CD4-positive, alpha-beta T cell (primary cell): Measurements from ENCODE around the gene PDIA4. TPM values are rescaled to one million over a fixed set of nuclear protein-coding genes. Genes with fewer than 3 reads are reported as not detected.

Experiments used
- ATAC-seq: fragments of 200-7000 bp; cut with Tn5 transposase; one replicate; pipeline ENCODE4 v1.10.0; 2022; ENCODE audit warnings: mild to moderate bottlenecking; ENCODE audit not compliant: poor library complexity
- CTCF ChIA-PET: fragments of 350-600 bp; sonication (Branson Sonifier 250); formaldehyde crosslinking; loops from one replicate; lab custom pipeline; 2021; ENCODE audit warnings: antibody characterized with exemption, inconsistent platforms; lab: Charles Lee
- POLR2A ChIA-PET: fragments of 350-600 bp; sonication (Branson Sonifier 250); formaldehyde crosslinking; loops from one replicate; lab custom pipeline; 2021; ENCODE audit warnings: antibody characterized with exemption, inconsistent platforms; lab: Charles Lee
- DNase-seq, 14 experiments: peaks; one replicate each; pipeline ENCODE4 v3.0.0-alpha.2; 2013 to 2020; ENCODE audit warnings: mixed read lengths in 2 of 14
- H3K27ac ChIP-seq, 2 donors: one replicate each; pipeline versions ENCODE4 v1.5.1 to v1.7.0; 2013; ENCODE audit warnings: low read length in 2 of 2, low read depth in 1 of 2, mild to moderate bottlenecking in 1 of 2
- H3K27me3 ChIP-seq, 2 experiments: 1 replicate in 1 of 2; 2 replicates in 1 of 2; pipeline versions ENCODE4 v1.6.1 to v1.7.0; 2013; ENCODE audit warnings: low read length in 2 of 2, control low read depth in 1 of 2, mild to moderate bottlenecking in 1 of 2, moderate library complexity in 1 of 2; ENCODE audit not compliant: insufficient read depth in 2 of 2, control insufficient read depth in 1 of 2
- H3K36me3 ChIP-seq: one replicate; pipeline ENCODE4 v1.6.1; 2013; ENCODE audit warnings: low read length, control low read depth; ENCODE audit not compliant: insufficient read depth
- H3K4me1 ChIP-seq: one replicate; pipeline ENCODE4 v1.6.1; 2013; ENCODE audit warnings: low read length, control low read depth; ENCODE audit not compliant: insufficient read depth
- H3K4me3 ChIP-seq: one replicate; pipeline ENCODE4 v1.5.1; 2013; ENCODE audit warnings: mild to moderate bottlenecking, low read length, moderate library complexity
- H3K9me3 ChIP-seq, 2 experiments: 1 replicate in 1 of 2; 2 replicates in 1 of 2; pipeline versions ENCODE4 v1.6.1 to v1.7.0; 2013; ENCODE audit warnings: low read length in 2 of 2, mild to moderate bottlenecking in 2 of 2, control low read depth in 1 of 2, moderate library complexity in 1 of 2; ENCODE audit not compliant: control insufficient read depth in 1 of 2, insufficient read depth in 1 of 2
- H3K27ac Mint-ChIP-seq: one replicate; pipeline ENCODE4 v1.8.0; 2020; ENCODE audit warnings: mixed read lengths
- H3K27me3 Mint-ChIP-seq: one replicate; pipeline ENCODE4 v1.8.0; 2021; ENCODE audit warnings: mixed read lengths
- H3K36me3 Mint-ChIP-seq: one replicate; pipeline ENCODE4 v1.8.0; 2021; ENCODE audit warnings: low read depth, mixed read lengths
- H3K4me1 Mint-ChIP-seq: one replicate; pipeline ENCODE4 v1.8.0; 2021; ENCODE audit warnings: low read depth, mixed read lengths
- H3K4me3 Mint-ChIP-seq: one replicate; pipeline ENCODE4 v1.8.0; 2020; ENCODE audit warnings: mild to moderate bottlenecking, mixed read lengths
- H3K9me3 Mint-ChIP-seq: one replicate; pipeline ENCODE4 v1.8.0; 2020; ENCODE audit warnings: mixed read lengths
- CTCF ChIP-seq: fragments of 200-600 bp; IDR thresholded peaks from one replicate; pipeline ENCODE4 v1.8.0; 2022; ENCODE audit warnings: antibody characterized with exemption, mild to moderate bottlenecking
- intact Hi-C, 2 experiments: fragments of 100-400 bp; cut with DNase I in 1 of 2; cut with micrococcal nuclease in 1 of 2; formaldehyde crosslinking; loops; one replicate each; pipeline versions ENCODE4 v1.15.1 to v1.9.0; 2023 to 2025; cut with DNase I, micrococcal nuclease
- total RNA-seq, 174 experiments: library from RNA in 2 of 174; stranded (reverse) in 2 of 174; gene quantifications; one replicate each; pipeline ENCODE4 v1.2.3 and lab custom pipeline; 2021 to 2026

The PDIA4 gene
- total RNA-seq, 2 experiments from 2014 or later = 19.5 to 19.9 TPM

GRCh38 chr7:148978091-148978490 lies 50.2 kb downstream of the PDIA4 start:
- peaks cover 0 to 4% of the 10 kb centered on the region in 2 experiments for H3K9me3 ChIP-seq
- peaks cover 16% of the 10 kb centered on the region for H3K4me1 ChIP-seq
- Mint-ChIP-seq H3K4me1 (peaks cover 22% of the 10 kb centered on the region), H3K9me3 (no peaks in the 10 kb centered on the region), H3K36me3 (peaks cover 4% of the 10 kb centered on the region), H3K27me3 (no peaks in the 10 kb centered on the region), H3K4me3 (no peak overlapping the region), H3K27ac (no peak overlapping the region)
- intact Hi-C loops = no loop called here
- DNase-seq (no peak), ATAC-seq (no peak)
- TF ChIP-seq CTCF = no peak
- no peaks in the 10 kb centered on the region for H3K27me3 ChIP-seq
- CTCF ChIA-PET = interaction anchor here (1.6 kb wide), 1 partner anchor 12 kb away, joined by 6 read pairs; no protein-coding TSS in a partner anchor
- POLR2A ChIA-PET = no interaction called here
- H3K4me3 ChIP-seq = no peak overlapping the region
- H3K27ac ChIP-seq = no peak overlapping the region
- no peaks in the 10 kb centered on the region for H3K36me3 ChIP-seq

DNA sequence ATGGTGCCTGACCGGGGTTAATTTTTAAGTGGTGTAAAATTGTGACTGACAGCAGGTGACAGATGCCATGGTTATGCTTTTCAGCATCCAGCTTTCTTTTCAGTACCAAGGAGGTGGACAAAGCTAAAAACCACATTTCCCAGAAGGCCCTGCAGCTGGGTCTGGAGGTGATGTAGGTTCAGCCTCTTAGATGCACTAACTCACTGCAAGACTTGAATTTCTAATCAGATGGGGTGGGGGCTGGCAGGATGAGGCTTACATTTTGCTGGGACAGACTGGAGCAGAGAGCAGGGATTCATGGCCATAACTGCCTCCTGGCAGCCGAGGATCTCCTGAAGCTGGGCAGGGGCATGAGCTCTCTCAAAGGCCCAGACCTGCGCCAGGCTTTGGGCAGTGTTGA lies 52.4 kb downstream of the PDIA4 start:
- H3K4me3 ChIP-seq = no peak overlapping the region
- no peaks in the 10 kb centered on the region for H3K36me3 Mint-ChIP-seq
- H3K9me3 ChIP-seq = peaks cover 0 to 4% of the 10 kb centered on the region in 2 experiments
- H3K4me1 Mint-ChIP-seq = peaks cover 18% of the 10 kb centered on the region
- no peak overlapping the region for H3K27ac Mint-ChIP-seq
- DNase-seq = no peak
- no peak overlapping the region for H3K27ac ChIP-seq
- no peaks in the 10 kb centered on the region for H3K27me3 Mint-ChIP-seq
- intact Hi-C loops = no loop called here
- H3K36me3 ChIP-seq = no peaks in the 10 kb centered on the region
- H3K4me3 Mint-ChIP-seq = no peak overlapping the region
- ATAC-seq = no peak
- H3K4me1 ChIP-seq = peaks cover 9% of the 10 kb centered on the region
- CTCF ChIA-PET = interaction anchor here (1.0 kb wide), 2 partner anchors 9 to 56 kb away, joined by 3 read pairs; no protein-coding TSS in a partner anchor
- TF ChIP-seq CTCF = no peak
- POLR2A ChIA-PET = interaction anchor here (0.6 kb wide), 2 partner anchors 16 to 137 kb away, joined by 3 read pairs; no protein-coding TSS in a partner anchor
- H3K27me3 ChIP-seq = no peaks in the 10 kb centered on the region
- no peaks in the 10 kb centered on the region for H3K9me3 Mint-ChIP-seq

DNA sequence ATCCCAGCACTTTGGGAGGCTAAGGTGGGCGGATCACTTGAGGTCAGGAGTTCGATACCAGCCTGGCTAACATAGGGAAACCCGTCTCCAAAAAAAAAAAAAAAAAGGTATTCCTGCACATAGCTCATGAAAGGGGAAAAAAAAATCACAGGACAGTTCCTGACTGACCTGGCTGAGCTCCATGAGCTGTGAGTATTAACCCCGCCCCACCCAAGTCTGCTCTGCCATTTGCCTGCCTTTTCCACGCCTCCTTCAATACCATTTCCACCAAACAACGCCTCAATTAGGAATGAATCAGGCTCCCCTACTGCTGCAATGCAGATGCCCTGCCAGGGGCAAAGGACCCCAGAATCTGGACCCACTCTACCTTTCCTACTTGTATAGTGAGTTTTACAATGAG lies 55.0 kb downstream of the PDIA4 start:
- POLR2A ChIA-PET = no interaction called here

More for the DNA sequence above, 55.0 kb downstream of the PDIA4 start:
- H3K9me3 ChIP-seq = no peaks in the 10 kb centered on the region
- Mint-ChIP-seq H3K4me3 (no peak overlapping the region), H3K27me3 (no peaks in the 10 kb centered on the region), H3K9me3 (no peaks in the 10 kb centered on the region), H3K36me3 (no peaks in the 10 kb centered on the region), H3K27ac (no peak overlapping the region), H3K4me1 (peaks cover 4% of the 10 kb centered on the region)
- H3K36me3 ChIP-seq = no peaks in the 10 kb centered on the region
- H3K27ac ChIP-seq = no peak overlapping the region
- DNase-seq (no peak), ATAC-seq (no peak)
- CTCF ChIA-PET = interaction anchor here (0.6 to 1.3 kb wide), 2 partner anchors 10 to 454 kb away, joined by 3 read pairs; no protein-coding TSS in a partner anchor
- H3K27me3 ChIP-seq = no peaks in the 10 kb centered on the region
- no peak overlapping the region for H3K4me3 ChIP-seq
- intact Hi-C loops = no loop called here
- no peaks in the 10 kb centered on the region for H3K4me1 ChIP-seq
- no peak for TF ChIP-seq CTCF
